ENCODE data around the gene ENTREP1. TPM values are rescaled to one million over a fixed set of nuclear protein-coding genes. Genes with fewer than 3 reads are reported as not detected.

Gene ENTREP1
- total and polyA plus RNA-seq, 2 of the 4 experiments (the other 2 are of a cell fraction), result not detected

GRCh38 chr9:69392826-69393225 lies 67.8 kb downstream of the ENTREP1 start:
- Histone ChIP-seq H3K9me3 (ENCODE audit: control insufficient read depth, insufficient read depth, low read length) (no peaks in the 10 kb centered on the region), H4K91ac (ENCODE audit: insufficient read depth, low read depth, low read length) (no peak overlapping the region), H3K9me1 (ENCODE audit: insufficient read depth, low read length) (no peaks in the 10 kb centered on the region), H2BK20ac (ENCODE audit: low read depth, low read length) (no peak overlapping the region), H3K4me3 (ENCODE audit: insufficient read depth, low read depth, low read length) (no peak overlapping the region), H2BK15ac (ENCODE audit: low read depth, low read length) (no peak overlapping the region), H4K8ac (ENCODE audit: low read depth in 2 of 2, low read length in 2 of 2) (no peak overlapping the region), H3K27ac (ENCODE audit: insufficient read depth, low read length) (no peak overlapping the region), H3K9ac (ENCODE audit: low read depth, low read length) (no peak overlapping the region), H2BK120ac (ENCODE audit: low read depth, low read length) (no peak overlapping the region), H2AK5ac (ENCODE audit: low read depth, low read length) (no peak overlapping the region), H3K27me3 (ENCODE audit: control insufficient read depth, insufficient read depth, low read length) (peaks cover 11% of the 10 kb centered on the region), H3K4me2 (ENCODE audit: low read depth, low read length) (no peak overlapping the region), H2AFZ (replicated peaks; ENCODE audit: low read length, poor library complexity) (no peak overlapping the region), H2AK9ac (replicated peaks; ENCODE audit: low read depth, low read length, poor library complexity) (no peak overlapping the region), H3K4me1 (ENCODE audit: control insufficient read depth, insufficient read depth, low read length) (no peaks in the 10 kb centered on the region), H4K20me1 (ENCODE audit: insufficient read depth, low read length) (no peaks in the 10 kb centered on the region), H4K5ac (ENCODE audit: low read depth, low read length) (no peak overlapping the region), H3K36me3 (ENCODE audit: control insufficient read depth, insufficient read depth, low read length) (no peaks in the 10 kb centered on the region), H3K14ac (replicated peaks; ENCODE audit: low read depth, low read length) (no peak overlapping the region), H3K4ac (ENCODE audit: low read depth, low read length) (no peak overlapping the region), H3K23ac (ENCODE audit: low read depth, low read length) (no peak overlapping the region), H3K79me1 (ENCODE audit: low read depth in 1 of 2, low read length in 2 of 2) (no peaks in the 10 kb centered on the region), H3K56ac (ENCODE audit: extremely low read depth, insufficient read depth, low read length) (no peak overlapping the region), H2BK5ac (ENCODE audit: low read depth, low read length, poor library complexity, severe bottlenecking) (no peak overlapping the region), H3K18ac (ENCODE audit: low read depth, low read length) (no peak overlapping the region)
- WGBS, 2 experiments (ENCODE audit: extremely low coverage in 2 of 2, insufficient read length in 1 of 2), result no CpG with 5 or more reads among the region's 5 CpGs
- CTCF ChIA-PET, result no interaction called here
- TF ChIP-seq SMC3 (IDR thresholded peaks at IDR 0.05; ENCODE audit: low read depth, low read length) (no peak), FOS (IDR thresholded peaks at IDR 0.05; ENCODE audit: low read depth, low read length) (no peak), MAFK (IDR thresholded peaks at IDR 0.05; ENCODE audit: low read depth, low read length) (no peak), RCOR1 (IDR thresholded peaks at IDR 0.05; ENCODE audit: insufficient replicate concordance, low read length) (no peak), CTCF (conservative IDR thresholded peaks at IDR 0.05; ENCODE audit: low read depth, low read length) (no peak), MAZ (IDR thresholded peaks at IDR 0.05; ENCODE audit: borderline replicate concordance, low read depth, low read length) (no peak), RFX5 (IDR thresholded peaks at IDR 0.05; ENCODE audit: low read depth, low read length) (no peak), CHD1 (IDR thresholded peaks at IDR 0.05; ENCODE audit: low read depth, low read length) (no peak), ELK1 (IDR thresholded peaks at IDR 0.05; ENCODE audit: borderline replicate concordance, low read depth, low read length) (no peak), BHLHE40 (IDR thresholded peaks at IDR 0.05; ENCODE audit: low read depth, low read length) (no peak), MXI1 (IDR thresholded peaks at IDR 0.05; ENCODE audit: borderline replicate concordance, low read depth, low read length) (no peak), RAD21 (IDR thresholded peaks at IDR 0.05; ENCODE audit: low read length) (no peak)
- TF ChIP-seq, protein P1, sequence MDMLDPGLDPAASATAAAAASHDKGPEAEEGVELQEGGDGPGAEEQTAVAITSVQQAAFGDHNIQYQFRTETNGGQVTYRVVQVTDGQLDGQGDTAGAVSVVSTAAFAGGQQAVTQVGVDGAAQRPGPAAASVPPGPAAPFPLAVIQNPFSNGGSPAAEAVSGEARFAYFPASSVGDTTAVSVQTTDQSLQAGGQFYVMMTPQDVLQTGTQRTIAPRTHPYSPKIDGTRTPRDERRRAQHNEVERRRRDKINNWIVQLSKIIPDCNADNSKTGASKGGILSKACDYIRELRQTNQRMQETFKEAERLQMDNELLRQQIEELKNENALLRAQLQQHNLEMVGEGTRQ (IDR thresholded peaks at IDR 0.05; ENCODE audit: low read depth, low read length), result no peak
- in situ Hi-C loops (cut with MboI; ENCODE audit: low sequenced_read_pairs), result no loop called here
- POLR2A ChIA-PET (ENCODE audit: unreplicated experiment), result no interaction called here
- ATAC-seq (ENCODE audit: low read depth) (no peak), DNase-seq (no peak)
- intact Hi-C loops (cut with micrococcal nuclease), result no loop called here
- dilution Hi-C loops (cut with HindIII; ENCODE audit: low sequenced_read_pairs, unreplicated experiment), result no loop called here
- BruUV-seq (replicated peaks), result no TSS peak

All from IMR-90 (cell line).